Activated T-helper 2 cell treated with anti-CD3 and anti-CD28 coated beads, Interferon-gamma antibody, Interleukin-2, Interleukin-4, amounts not matched to agents 10 μg/mL and 5 μg/mL and 100 μg/mL, durations not matched to agents 14 hours and 24 hours and 36 hours (primary cell): ENCODE data around the gene SULF2. TPM values are rescaled to one million over a fixed set of nuclear protein-coding genes. Genes with fewer than 3 reads are reported as not detected.

Experiments
- DNase-seq: peaks from one replicate; pipeline ENCODE4 v3.0.0; 2021; ENCODE audit warnings: low spot score
- H3K27ac Mint-ChIP-seq: one replicate; pipeline ENCODE4 v1.8.0; 2021; ENCODE audit warnings: mixed read lengths
- H3K27me3 Mint-ChIP-seq: one replicate; pipeline ENCODE4 v1.8.0; 2021; ENCODE audit warnings: low read depth, mixed read lengths
- H3K36me3 Mint-ChIP-seq: one replicate; pipeline ENCODE4 v1.8.0; 2021; ENCODE audit warnings: low read depth, mixed read lengths
- H3K4me1 Mint-ChIP-seq: one replicate; pipeline ENCODE4 v1.8.0; 2021; ENCODE audit warnings: low read depth, mixed read lengths
- H3K4me3 Mint-ChIP-seq: one replicate; pipeline ENCODE4 v1.8.0; 2021; ENCODE audit warnings: low read depth, mild to moderate bottlenecking, moderate library complexity, mixed read lengths
- H3K9me3 Mint-ChIP-seq: one replicate; pipeline ENCODE4 v1.8.0; 2021; ENCODE audit warnings: mixed read lengths
- intact Hi-C: fragments of 100-400 bp; cut with micrococcal nuclease; formaldehyde crosslinking; loops from one replicate; pipeline ENCODE4 v1.15.1; 2023
- total RNA-seq: library from RNA; stranded (reverse); gene quantifications from 2 replicates; pipeline ENCODE4 v1.2.3, GENCODE V29; 2022

Gene SULF2
- total RNA-seq, 1 donor from 2014 or later: 0.48 TPM

DNA sequence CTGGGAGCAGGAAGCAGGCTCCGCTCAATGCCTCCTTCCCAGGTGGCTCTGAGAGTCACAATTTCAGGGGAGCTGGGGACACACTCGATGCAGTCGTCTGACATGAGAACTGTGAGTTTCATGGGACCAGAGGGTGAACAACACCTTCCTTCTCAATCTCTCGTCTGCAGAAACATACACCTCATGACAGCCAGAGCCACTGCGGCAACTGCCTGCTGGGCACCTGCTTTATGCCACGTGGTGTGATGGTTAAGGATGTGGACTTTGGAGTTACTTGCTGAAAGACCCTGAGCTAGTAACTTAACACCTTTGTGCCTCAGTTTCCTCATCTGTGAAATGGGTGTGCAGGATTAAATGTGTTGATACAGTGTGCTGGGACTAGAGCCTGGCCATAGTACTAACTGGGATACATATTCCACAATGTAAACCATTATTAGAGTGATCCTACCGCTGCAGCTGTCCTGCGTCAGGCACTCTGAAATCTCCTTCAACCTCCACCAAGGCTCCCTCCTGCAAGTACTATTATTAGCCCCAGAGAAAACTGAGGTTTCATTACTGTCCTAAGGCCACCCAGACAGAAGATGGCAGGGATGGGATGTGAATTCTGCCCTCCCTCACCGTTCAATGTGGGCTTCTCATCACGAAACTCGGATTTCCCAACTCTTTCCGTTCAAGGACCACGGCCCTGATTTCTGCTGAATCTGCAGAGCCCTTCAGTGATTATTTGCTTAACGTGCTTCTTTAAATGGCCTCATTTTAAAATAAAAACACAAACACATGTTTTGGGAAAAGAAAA lies 24.4 kb downstream of the SULF2 start:
- Mint-ChIP-seq H3K4me3 (no peak overlapping the region), H3K9me3 (no peaks in the 10 kb centered on the region), H3K27me3 (peaks cover 14% of the 10 kb centered on the region), H3K27ac (no peak overlapping the region), H3K4me1 (no peaks in the 10 kb centered on the region), H3K36me3 (no peaks in the 10 kb centered on the region)
- intact Hi-C loops: no loop called here
- no peak for DNase-seq

DNA sequence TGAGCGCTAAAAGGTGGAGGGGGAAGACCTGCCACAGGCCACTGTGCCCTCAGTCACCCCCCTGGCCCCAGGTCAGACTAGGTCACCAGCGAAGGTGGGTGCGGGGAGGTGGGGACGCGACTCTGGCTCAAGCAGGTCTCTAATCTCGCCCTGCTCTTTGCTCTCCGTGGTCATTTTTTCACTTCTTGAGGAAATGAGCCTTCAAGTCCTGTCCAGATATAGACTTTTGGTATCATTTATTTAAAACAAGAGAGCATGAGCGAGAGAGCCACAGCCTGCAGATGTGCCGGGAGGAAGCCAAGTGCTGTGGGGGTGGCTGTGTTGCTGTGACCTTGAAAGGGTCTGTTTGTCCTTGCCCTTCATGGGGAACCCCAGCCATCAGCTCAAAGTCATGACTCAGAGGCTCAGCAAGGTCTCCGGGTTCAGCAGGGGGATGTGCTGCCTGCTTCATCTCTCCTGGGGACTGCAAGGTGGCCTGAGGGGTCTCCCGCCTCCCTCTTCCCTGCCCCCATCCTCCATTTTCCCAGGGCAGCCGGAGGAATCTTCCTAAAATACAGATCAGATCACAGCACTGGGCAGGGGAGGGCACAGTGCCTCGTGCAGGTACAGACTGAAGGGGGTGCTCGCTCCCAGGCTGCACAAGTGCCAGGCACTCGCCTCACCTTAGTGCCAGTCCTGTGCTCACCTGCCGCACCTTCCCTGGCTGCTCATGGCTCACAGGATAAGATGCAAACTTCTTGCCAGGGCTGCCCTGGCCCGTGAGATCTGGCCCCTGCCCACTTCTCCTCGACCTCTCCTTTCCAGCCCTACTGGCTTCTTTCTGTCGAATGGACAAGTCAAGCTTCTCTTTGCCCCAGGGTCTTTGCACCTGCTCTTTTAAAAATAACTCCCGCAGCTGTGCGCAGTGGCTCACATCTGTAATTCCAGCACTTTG lies 26.5 kb downstream of the SULF2 start:
- Mint-ChIP-seq H3K36me3 (no peaks in the 10 kb centered on the region), H3K27ac (no peak overlapping the region)

DNA sequence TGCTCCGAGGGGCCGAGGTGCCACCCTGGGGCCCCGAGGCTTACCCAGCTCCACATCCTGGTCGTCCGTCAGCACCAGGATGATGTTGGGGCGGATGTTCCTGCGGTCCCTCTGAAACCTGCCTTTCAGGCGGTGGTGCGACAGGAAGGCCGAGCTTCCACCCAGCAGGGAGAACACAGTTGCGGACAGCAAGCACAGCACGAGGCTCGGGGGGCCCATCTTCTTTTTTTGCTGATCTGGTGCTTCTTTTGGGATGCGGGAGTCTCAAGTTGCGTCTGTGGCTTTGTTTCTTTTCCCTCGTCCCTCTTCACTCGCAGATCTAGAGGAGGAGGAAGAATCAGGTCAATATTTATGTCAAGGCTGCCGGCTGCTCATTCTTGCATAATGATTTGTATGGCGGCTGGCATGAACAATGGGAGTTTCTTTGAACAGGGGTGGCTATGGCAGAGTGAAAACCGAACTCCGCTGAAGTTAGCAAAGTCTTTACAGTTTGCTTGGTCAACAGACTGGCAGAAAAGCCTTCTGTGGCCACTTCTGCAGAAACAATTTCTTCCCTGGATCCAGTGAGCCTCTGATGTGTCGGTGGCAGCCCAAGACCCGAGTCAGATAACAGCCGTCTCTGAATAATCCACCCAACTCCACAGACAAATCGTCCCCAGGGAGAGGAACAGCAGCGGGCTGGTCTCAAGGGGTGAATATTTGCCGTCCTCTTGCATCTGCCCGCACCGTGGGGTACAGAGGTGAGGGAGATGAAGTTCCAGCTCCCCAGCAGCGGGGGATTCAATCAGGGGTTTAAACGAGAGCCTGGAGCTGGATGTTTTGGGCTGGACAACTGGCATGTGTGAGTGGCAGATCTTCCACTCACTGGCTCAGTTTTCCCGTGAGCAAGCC lies 27.9 kb downstream of the SULF2 start:
- no peak overlapping the region for H3K27ac Mint-ChIP-seq
- no peaks in the 10 kb centered on the region for H3K4me1 Mint-ChIP-seq
- intact Hi-C loops: no loop called here
- no peak for DNase-seq
- H3K27me3 Mint-ChIP-seq: peaks cover 1% of the 10 kb centered on the region
- H3K9me3 Mint-ChIP-seq: no peaks in the 10 kb centered on the region
- H3K36me3 Mint-ChIP-seq: no peaks in the 10 kb centered on the region
- H3K4me3 Mint-ChIP-seq: no peak overlapping the region

More for the DNA sequence above, 26.5 kb downstream of the SULF2 start:
- Mint-ChIP-seq H3K9me3 (no peaks in the 10 kb centered on the region), H3K4me3 (no peak overlapping the region), H3K27me3 (peaks cover 7% of the 10 kb centered on the region), H3K4me1 (no peaks in the 10 kb centered on the region)
- no peak for DNase-seq
- intact Hi-C loops: no loop called here

DNA sequence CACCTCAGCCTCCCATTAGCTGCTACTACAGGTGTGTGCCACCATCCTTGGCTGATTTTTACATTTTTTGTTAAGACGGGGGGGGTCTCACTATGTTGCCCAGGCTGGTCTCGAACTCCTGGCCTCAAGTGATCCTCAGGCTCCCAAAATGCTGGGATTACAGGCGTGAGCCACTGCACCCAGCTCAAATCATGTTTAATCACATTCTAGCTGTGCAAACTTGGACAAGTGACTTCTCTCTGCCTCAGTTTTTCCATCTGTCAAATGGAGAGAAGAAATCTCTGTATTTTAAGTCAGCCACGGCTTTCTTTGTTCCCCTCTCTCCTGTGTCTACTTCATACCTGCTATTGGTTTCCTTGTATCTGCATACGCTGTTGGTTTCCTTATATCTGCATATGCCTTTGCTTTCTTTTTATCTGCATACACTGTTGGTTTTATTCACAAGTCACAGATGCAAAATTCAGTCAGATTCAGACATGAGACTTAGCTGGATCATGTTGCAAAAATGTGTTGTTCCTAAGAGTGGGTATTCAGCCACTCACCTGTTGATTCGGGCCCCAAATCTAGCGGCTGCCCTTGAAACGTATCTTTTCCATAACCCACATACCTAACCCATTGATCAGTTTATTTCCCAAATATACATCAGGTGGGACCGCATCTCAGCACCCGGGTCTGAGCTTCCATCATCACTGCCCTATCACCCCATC lies 30.2 kb downstream of the SULF2 start:
- H3K4me1 Mint-ChIP-seq: no peaks in the 10 kb centered on the region
- H3K4me3 Mint-ChIP-seq: no peak overlapping the region
- DNase-seq: no peak
- no peaks in the 10 kb centered on the region for H3K36me3 Mint-ChIP-seq
- intact Hi-C loops: no loop called here
- H3K9me3 Mint-ChIP-seq: no peaks in the 10 kb centered on the region
- H3K27ac Mint-ChIP-seq: no peak overlapping the region
- peaks cover 5% of the 10 kb centered on the region for H3K27me3 Mint-ChIP-seq

DNA sequence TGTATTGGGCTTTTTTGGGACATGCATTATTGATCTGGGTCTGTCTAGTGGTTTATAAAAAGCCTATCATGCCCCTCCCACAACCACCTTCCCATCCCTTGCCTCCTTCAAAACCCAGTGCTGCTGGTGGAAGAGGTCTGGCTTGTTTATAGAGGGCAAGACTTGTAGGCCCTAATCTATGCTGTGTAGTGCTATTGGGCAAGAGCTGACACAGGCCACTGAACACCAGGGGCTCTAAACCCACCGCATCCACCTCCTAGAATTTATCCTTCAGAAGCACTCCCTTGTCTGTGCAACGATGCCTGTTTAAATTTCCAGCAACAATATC lies 30.9 kb downstream of the SULF2 start:
- intact Hi-C loops: no loop called here
- H3K4me1 Mint-ChIP-seq: peaks cover under 1% of the 10 kb centered on the region
- H3K27me3 Mint-ChIP-seq: peaks cover 5% of the 10 kb centered on the region
- no peak for DNase-seq
- H3K27ac Mint-ChIP-seq: no peak overlapping the region
- H3K9me3 Mint-ChIP-seq: no peaks in the 10 kb centered on the region
- no peak overlapping the region for H3K4me3 Mint-ChIP-seq
- no peaks in the 10 kb centered on the region for H3K36me3 Mint-ChIP-seq

DNA sequence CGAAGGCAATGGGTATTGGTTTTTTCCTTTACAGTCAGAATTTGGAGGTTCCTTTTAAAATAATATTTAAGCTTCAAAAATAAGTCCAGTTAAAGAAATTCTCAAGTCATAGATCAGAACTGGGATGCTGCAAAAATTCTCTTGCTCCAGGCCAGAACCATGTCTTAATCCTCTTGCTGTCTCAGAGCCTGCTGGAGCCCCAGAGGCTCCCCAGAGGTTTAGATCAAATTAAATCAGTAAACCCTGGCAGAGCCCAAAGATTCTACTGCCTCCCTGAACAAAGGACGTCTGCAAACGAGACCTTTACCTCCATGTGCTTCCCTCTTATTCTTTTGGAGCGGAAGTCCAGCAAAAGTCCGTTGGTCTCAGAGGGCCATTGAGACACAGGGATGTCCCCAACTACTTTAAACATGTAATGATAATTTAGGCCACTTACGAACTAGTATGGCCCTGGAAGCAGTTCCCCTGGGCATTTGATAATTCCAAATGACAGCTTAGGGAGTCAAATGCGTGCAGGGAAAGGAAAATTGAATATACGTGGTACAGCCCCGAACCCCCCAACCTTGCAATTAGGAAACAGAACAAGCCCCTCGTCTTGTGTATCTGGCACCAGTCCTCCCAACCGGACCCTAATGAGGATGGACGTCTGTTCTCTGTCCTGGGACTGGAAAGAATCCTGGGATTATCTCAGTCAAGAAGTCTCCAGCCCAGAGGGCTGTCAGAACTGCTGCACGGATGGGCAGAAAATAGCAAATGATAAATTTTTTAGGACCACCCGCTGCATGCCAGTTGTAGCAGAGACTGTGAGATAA lies 31.5 kb downstream of the SULF2 start:
- peaks cover 4% of the 10 kb centered on the region for H3K4me1 Mint-ChIP-seq
- no peak overlapping the region for H3K4me3 Mint-ChIP-seq
- peaks cover 6% of the 10 kb centered on the region for H3K27me3 Mint-ChIP-seq
- H3K9me3 Mint-ChIP-seq: no peaks in the 10 kb centered on the region
- H3K36me3 Mint-ChIP-seq: no peaks in the 10 kb centered on the region
- intact Hi-C loops: no loop called here
- no peak overlapping the region for H3K27ac Mint-ChIP-seq
- DNase-seq: no peak

DNA sequence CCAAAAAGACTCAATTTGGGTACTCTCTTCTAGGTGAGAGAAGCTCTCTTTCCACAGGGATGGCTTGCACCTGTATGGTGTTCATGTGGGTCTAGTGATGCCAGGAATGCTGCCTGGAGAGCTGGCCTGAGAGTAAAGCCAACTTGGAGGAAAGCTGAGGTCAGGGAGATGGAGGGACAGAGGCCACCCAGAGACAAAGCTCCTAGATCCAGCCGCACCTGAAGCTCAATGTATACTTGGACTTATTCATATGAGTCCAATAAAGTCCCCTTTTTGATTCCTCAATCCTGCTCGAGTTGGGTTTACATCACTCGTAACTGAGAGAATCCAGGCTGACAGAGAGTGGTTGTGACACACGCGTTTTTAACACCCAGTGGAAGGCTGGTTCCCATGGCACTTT lies 33.8 kb downstream of the SULF2 start:
- no peak overlapping the region for H3K4me3 Mint-ChIP-seq
- no peak for DNase-seq
- intact Hi-C loops: no loop called here
- H3K27me3 Mint-ChIP-seq: peaks cover 7% of the 10 kb centered on the region
- no peaks in the 10 kb centered on the region for H3K9me3 Mint-ChIP-seq
- H3K4me1 Mint-ChIP-seq: peaks cover 8% of the 10 kb centered on the region
- H3K36me3 Mint-ChIP-seq: no peaks in the 10 kb centered on the region
- H3K27ac Mint-ChIP-seq: no peak overlapping the region

DNA sequence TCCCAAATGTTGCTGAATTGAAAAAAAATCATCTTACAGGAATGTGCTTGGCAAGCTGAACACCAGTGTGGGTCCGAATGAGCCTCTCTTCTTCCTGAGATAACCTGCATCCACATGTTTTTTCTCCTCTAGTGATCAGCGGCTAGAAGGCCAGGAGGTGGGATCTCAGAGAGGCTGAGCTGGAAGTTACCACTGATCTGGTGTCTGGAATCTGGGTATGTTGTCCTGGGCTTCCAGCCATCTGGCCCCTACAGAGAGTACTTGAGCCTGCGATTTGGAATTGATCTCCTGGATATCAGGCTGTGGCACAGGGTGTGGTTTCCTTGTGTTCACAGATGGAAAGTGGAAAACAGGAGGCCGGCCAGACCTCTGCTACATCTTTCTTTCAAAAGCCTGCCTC lies 35.9 kb downstream of the SULF2 start:
- peaks cover 7% of the 10 kb centered on the region for H3K27me3 Mint-ChIP-seq
- DNase-seq: no peak
- H3K4me1 Mint-ChIP-seq: peaks cover 8% of the 10 kb centered on the region
- H3K4me3 Mint-ChIP-seq: no peak overlapping the region
- H3K27ac Mint-ChIP-seq: no peak overlapping the region
- intact Hi-C loops: no loop called here
- no peaks in the 10 kb centered on the region for H3K36me3 Mint-ChIP-seq
- H3K9me3 Mint-ChIP-seq: no peaks in the 10 kb centered on the region

DNA sequence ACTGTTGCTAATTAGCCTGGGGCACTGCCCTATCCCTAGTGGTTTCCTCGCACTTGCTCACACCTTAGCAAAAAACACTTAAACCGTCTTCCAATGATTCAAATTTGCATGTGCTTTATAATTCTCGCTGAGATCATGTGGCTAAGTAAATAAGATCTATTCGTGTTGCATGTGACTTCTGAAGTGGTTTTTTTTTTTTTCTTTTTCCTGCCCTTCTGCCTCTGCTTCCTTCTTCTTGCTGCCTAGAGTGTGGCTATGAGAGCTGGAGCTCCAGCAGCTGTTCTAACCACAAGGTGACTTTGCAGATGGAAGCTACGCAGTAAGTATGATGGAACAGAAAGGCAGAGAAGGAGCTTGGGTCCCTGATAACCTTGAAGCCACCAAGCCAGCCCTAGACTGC lies 36.5 kb downstream of the SULF2 start:
- H3K27ac Mint-ChIP-seq: no peak overlapping the region
- no peaks in the 10 kb centered on the region for H3K9me3 Mint-ChIP-seq
- H3K4me3 Mint-ChIP-seq: no peak overlapping the region
- intact Hi-C loops: no loop called here
- DNase-seq: no peak
- peaks cover 8% of the 10 kb centered on the region for H3K4me1 Mint-ChIP-seq
- H3K27me3 Mint-ChIP-seq: peaks cover 7% of the 10 kb centered on the region
- no peaks in the 10 kb centered on the region for H3K36me3 Mint-ChIP-seq

DNA sequence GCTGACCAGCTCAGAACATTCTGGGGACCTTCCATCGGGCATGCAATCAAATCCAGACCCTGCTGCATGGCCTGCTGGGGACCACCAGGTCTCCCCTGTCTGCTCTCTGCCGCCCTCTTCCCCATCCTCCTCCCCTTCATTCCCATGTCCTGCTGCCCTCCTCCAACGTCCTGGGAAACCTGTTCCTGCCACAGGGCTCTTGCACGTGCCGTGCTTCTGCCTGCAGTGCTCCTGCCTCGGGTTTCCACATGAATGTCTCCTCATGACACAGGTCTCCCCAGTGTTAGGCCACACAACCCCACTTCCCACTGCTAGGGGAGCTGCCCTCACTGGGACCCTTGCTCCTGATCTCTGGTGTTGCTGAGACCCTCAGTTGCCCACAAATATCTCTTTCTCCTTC lies 37.2 kb downstream of the SULF2 start:
- DNase-seq: no peak
- H3K4me1 Mint-ChIP-seq: peaks cover 8% of the 10 kb centered on the region
- no peak overlapping the region for H3K27ac Mint-ChIP-seq
- no peak overlapping the region for H3K4me3 Mint-ChIP-seq
- intact Hi-C loops: no loop called here
- no peaks in the 10 kb centered on the region for H3K9me3 Mint-ChIP-seq
- peaks cover 7% of the 10 kb centered on the region for H3K27me3 Mint-ChIP-seq
- H3K36me3 Mint-ChIP-seq: no peaks in the 10 kb centered on the region

DNA sequence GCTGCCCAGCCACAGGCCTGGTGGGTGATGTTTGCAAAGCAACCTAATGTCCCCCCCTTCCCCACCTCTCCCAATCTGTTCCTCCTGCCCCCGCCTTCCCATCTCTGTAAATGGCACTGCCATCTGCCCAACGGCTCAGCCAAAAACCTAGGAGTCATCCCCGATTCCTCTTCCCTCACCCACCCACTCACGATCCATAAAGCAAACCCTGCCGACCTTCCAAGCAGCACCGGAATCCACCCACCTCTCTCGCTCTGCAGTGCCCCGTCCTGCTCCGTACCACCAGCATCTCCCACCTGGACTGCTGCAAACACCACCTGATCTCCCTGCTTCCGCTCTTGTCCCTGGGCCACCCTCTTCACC lies 37.6 kb downstream of the SULF2 start:
- intact Hi-C loops: no loop called here
- Mint-ChIP-seq H3K4me3 (no peak overlapping the region), H3K9me3 (no peaks in the 10 kb centered on the region)

More for the DNA sequence above, 37.6 kb downstream of the SULF2 start:
- no peak for DNase-seq
- H3K4me1 Mint-ChIP-seq: peaks cover 8% of the 10 kb centered on the region
- no peak overlapping the region for H3K27ac Mint-ChIP-seq
- H3K36me3 Mint-ChIP-seq: no peaks in the 10 kb centered on the region
- peaks cover 7% of the 10 kb centered on the region for H3K27me3 Mint-ChIP-seq
